ENCODE measurements around the gene IFRD1.

GRCh38 chr7:112488264-112488552 is 37.9 kb downstream of the IFRD1 start:
- TF ChIP-seq CTCF (IDR thresholded peaks at IDR 0.05): no peak
- no peak for TF ChIP-seq POLR2A (IDR thresholded peaks at IDR 0.05; ENCODE audit: low read depth)
- TF ChIP-seq EP300 (IDR thresholded peaks at IDR 0.05): no peak
